Common myeloid progenitor, CD34-positive (primary cell): ENCODE measurements around the gene CCSER2. TPM values are rescaled to one million over a fixed set of nuclear protein-coding genes. Genes with fewer than 3 reads are reported as not detected.
"Not testable (repeated sequence)": the region's sequence is repeated elsewhere in the genome, so short reads cannot be mapped to it uniquely, and the experiment has no call there.

ENCODE experiments used
- CTCF ChIA-PET: fragments of 350-600 bp; sonication (Branson Sonifier 250); formaldehyde crosslinking; loops from one replicate; lab custom pipeline; 2021; ENCODE audit warnings: antibody characterized with exemption; lab: Charles Lee
- POLR2A ChIA-PET: fragments of 350-600 bp; sonication (Branson Sonifier 250); formaldehyde crosslinking; loops from one replicate; lab custom pipeline; 2021; ENCODE audit warnings: antibody characterized with exemption; lab: Charles Lee
- DNase-seq, 3 donors: peaks; one replicate each; pipeline versions ENCODE4 v3.0.0 to v3.0.0-alpha.2; 2013
- H3K27ac ChIP-seq, 2 experiments: 1 replicate in 1 of 2; 2 replicates in 1 of 2; pipeline ENCODE4 v1.7.0; 2013; ENCODE audit warnings: inconsistent platforms in 2 of 2, low read length in 2 of 2, mild to moderate bottlenecking in 2 of 2, low read depth in 1 of 2, moderate library complexity in 1 of 2; ENCODE audit not compliant: severe bottlenecking in 2 of 2, insufficient read depth in 1 of 2, poor library complexity in 1 of 2
- H3K27me3 ChIP-seq, 5 experiments: replicated peaks in 2 of 5; 1 replicate in 3 of 5; 2 replicates in 2 of 5; pipeline versions ENCODE4 v1.6.1 to v1.7.0; 2013; ENCODE audit warnings: low read length in 4 of 5, mild to moderate bottlenecking in 2 of 5, moderate library complexity in 2 of 5, inconsistent platforms in 1 of 5; ENCODE audit not compliant: insufficient read depth in 5 of 5, control insufficient read depth in 4 of 5
- H3K36me3 ChIP-seq, 4 experiments: 1 replicate in 2 of 4; 2 replicates in 2 of 4; pipeline versions ENCODE4 v1.6.1 to v1.7.0; 2013; ENCODE audit warnings: low read length in 3 of 4, control low read depth in 1 of 4, mild to moderate bottlenecking in 1 of 4; ENCODE audit not compliant: control insufficient read depth in 4 of 4, insufficient read depth in 4 of 4
- H3K4me1 ChIP-seq, 4 experiments: 1 replicate in 3 of 4; 2 replicates in 1 of 4; pipeline versions ENCODE4 v1.6.1 to v1.7.1; 2013; ENCODE audit warnings: low read length in 3 of 4, mild to moderate bottlenecking in 3 of 4, control low read depth in 1 of 4, inconsistent platforms in 1 of 4, moderate library complexity in 1 of 4; ENCODE audit not compliant: control insufficient read depth in 4 of 4, insufficient read depth in 4 of 4; ENCODE audit errors: control extremely low read depth in 1 of 4
- H3K4me3 ChIP-seq, 7 experiments: 1 replicate in 4 of 7; 2 replicates in 3 of 7; pipeline versions ENCODE4 v1.5.1 to v1.7.0; 2013; ENCODE audit warnings: mild to moderate bottlenecking in 7 of 7, low read length in 6 of 7, moderate library complexity in 6 of 7, inconsistent platforms in 2 of 7, low read depth in 2 of 7, control low read depth in 1 of 7; ENCODE audit not compliant: insufficient read depth in 4 of 7, control insufficient read depth in 1 of 7; ENCODE audit errors: extremely low read depth in 1 of 7
- H3K9me3 ChIP-seq, 5 experiments: 1 replicate in 4 of 5; 2 replicates in 1 of 5; pipeline versions ENCODE4 v1.6.1 to v1.7.1; 2013; ENCODE audit warnings: low read length in 4 of 5, mild to moderate bottlenecking in 2 of 5, inconsistent platforms in 1 of 5, low read depth in 1 of 5, moderate library complexity in 1 of 5; ENCODE audit not compliant: control insufficient read depth in 4 of 5, insufficient read depth in 2 of 5; ENCODE audit errors: control extremely low read depth in 1 of 5
- WGBS: methylation state at CpG from one replicate; pipeline ENCODE4 v1.1.5; 2013; ENCODE audit not compliant: insufficient coverage; 5-methylcytosine and 5-hydroxymethylcytosine counted together
- polyA plus RNA-seq: library from polyadenylated mRNA; unstranded; fragments of 120-200 nt; gene quantifications from one replicate; pipeline ENCODE4 v1.2.1, GENCODE V29; 2013

The CCSER2 gene
- polyA plus RNA-seq: 12.8 TPM

- no peaks in the 10 kb centered on the region for H3K27me3 ChIP-seq
- CTCF ChIA-PET: interaction anchor here (1.3 to 1.8 kb wide), 2 partner anchors 11 to 24 kb away, joined by 3 to 6 read pairs; no protein-coding TSS in a partner anchor
- peak within 1 kb of the TSS in 1 of 2 experiments; percentile 75 for H3K27ac ChIP-seq
- no peaks in the 10 kb centered on the region for H3K36me3 ChIP-seq
- under 1% methylated on average over 93 of the region's 104 CpGs for WGBS
- no peaks in the 10 kb centered on the region for H3K9me3 ChIP-seq
- H3K4me1 ChIP-seq: peaks cover 7 to 30% (median 14%) of the 10 kb centered on the region in 4 experiments
- POLR2A ChIA-PET: interaction anchor here (0.6 kb wide), 1 partner anchor 18 kb away, joined by 3 read pairs; no protein-coding TSS in a partner anchor
- H3K4me3 ChIP-seq: peak within 1 kb of the TSS; percentile 70 to 89 (median 83)
- DNase-seq: peak; percentile 80 to 83 (median 82)
Measured at GRCh38 chr10:84328418-84329195, at the start of gene CCSER2. TSS of gene CCSER2 (plus strand) at chr10:84328589. CDS start at chr10:84371053, 42,464 bp downstream.

DNA sequence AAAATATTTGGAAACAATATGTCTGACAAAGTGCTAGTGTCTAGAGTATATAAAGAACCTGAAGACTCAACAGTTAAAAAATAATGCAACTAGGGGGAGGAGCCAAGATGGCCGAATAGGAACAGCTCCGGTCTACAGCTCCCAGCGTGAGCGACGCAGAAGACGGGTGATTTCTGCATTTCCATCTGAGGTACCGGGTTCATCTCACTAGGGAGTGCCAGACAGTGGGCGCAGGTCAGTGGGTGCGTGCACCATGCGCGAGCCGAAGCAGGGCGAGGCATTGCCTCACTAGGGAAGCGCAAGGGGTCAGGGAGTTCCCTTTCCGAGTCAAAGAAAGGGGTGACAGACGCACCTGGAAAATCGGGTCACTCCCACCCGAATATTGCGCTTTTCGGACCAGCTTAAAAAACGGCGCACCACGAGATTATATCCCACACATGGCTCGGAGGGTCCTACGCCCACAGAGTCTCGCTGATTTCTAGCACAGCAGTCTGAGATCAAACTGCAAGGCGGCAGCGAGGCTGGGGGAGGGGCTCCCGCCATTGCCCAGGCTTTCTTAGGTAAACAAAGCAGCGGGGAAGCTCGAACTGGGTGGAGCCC is 48.4 kb upstream of the CCSER2 start:
- H3K36me3 ChIP-seq, DNase-seq, H3K4me3 ChIP-seq, H3K27ac ChIP-seq, H3K4me1 ChIP-seq, CTCF ChIA-PET, POLR2A ChIA-PET, H3K27me3 ChIP-seq, H3K9me3 ChIP-seq: not testable (repeated sequence)
- WGBS: 77% methylated on average over 7 of the region's 31 CpGs

DNA sequence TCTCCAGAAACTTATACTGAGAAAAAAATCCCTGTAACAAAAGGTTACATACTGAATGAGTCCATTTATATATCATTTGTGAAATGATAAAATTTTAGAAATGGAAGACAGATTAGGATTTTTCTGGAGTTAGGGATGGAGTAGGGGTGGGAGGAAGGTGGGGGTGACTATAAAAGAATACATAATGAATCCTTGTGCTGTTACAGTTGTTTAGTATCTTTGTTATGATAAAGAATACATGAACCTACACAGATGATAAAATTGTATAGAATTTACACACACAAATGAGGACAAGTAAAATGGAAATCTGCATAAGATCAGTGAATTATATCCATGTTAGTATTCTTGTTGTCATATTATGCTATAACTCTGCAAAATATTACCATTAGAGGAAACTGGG is 41.7 kb upstream of the CCSER2 start:
- ChIA-PET CTCF (interaction anchor here (1.0 kb wide), 1 partner anchor 19 kb away, joined by 3 read pairs; no protein-coding TSS in a partner anchor), POLR2A (no interaction called here)

DNA sequence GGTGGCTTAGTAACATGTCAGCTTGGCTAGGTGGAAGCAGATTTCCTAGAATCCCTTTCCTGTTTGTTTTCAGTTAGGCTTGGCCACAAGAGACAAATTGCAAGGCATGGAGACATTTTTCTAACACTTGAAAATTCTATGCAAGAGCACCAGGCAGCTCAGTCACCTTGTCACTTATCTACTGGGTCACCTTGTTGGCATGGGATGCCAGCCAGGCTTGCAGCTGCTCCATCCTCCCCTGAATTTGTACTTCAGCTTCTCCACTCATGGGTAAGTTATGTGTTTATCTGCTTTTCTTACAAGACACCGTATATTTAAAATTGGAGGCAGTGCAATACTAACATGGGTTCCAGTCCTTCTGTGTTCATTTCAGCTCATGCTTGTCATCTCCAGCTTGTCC is 40.2 kb upstream of the CCSER2 start:
- CTCF ChIA-PET: interaction anchor here (1.2 kb wide), 1 partner anchor 20 kb away, joined by 4 read pairs; no protein-coding TSS in a partner anchor
- WGBS: 100% methylated on average over 1 of the region's 1 CpG
- Histone ChIP-seq H3K27ac (no peak overlapping the region), H3K9me3 (no peaks in the 10 kb centered on the region), H3K27me3 (peaks cover 0 to 2% (median 0%) of the 10 kb centered on the region in 5 experiments), H3K4me3 (no peak overlapping the region), H3K4me1 (peaks cover 0 to under 1% (median 0%) of the 10 kb centered on the region in 4 experiments), H3K36me3 (no peaks in the 10 kb centered on the region)
- no peak for DNase-seq
- POLR2A ChIA-PET: no interaction called here

More for the DNA sequence above, 41.7 kb upstream of the CCSER2 start:
- H3K4me3 ChIP-seq: no peak overlapping the region
- DNase-seq: no peak
- no peaks in the 10 kb centered on the region for H3K9me3 ChIP-seq
- no peaks in the 10 kb centered on the region for H3K36me3 ChIP-seq
- no peak overlapping the region for H3K27ac ChIP-seq
- H3K27me3 ChIP-seq: peaks cover 0 to 2% (median 0%) of the 10 kb centered on the region in 5 experiments
- H3K4me1 ChIP-seq: no peaks in the 10 kb centered on the region

DNA sequence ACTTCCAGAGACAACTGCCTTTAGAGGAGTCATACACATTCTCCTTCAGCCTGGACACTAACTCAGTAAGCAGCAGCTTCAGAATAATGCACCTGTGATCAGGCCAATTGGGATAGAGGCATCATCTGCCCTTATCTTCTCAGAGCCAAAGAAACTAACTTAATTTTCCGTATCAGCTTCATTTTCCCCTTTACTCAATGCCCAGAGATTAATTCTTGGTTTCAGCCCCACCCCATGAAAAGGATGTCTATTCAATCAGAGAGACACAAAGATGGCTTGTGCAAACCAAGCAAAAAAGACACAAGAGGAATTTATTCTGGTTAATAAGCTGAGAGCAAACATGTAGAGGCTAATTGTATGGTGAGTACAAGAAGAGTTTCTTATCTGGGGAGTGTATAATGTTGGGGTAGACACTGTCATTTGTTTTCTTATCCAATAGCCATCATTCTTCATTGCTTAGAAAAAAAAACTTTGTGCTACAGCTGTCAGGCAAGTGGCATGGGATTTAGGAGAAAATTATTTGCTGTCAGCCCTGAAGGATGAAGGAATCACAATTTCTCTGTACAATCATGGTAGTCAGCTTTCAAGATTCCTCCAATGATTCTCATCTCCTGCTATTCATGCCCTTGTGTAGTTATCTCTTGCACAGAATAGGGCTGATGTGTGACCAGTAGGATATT is 38.7 kb upstream of the CCSER2 start:
- Histone ChIP-seq H3K4me1 (peaks cover 0 to 15% (median 11%) of the 10 kb centered on the region in 4 experiments), H3K27me3 (peaks cover 0 to 2% (median 0%) of the 10 kb centered on the region in 5 experiments), H3K36me3 (no peaks in the 10 kb centered on the region), H3K4me3 (no peak overlapping the region), H3K27ac (no peak overlapping the region), H3K9me3 (no peaks in the 10 kb centered on the region)
- CTCF ChIA-PET: no interaction called here
- POLR2A ChIA-PET: no interaction called here
- DNase-seq: no peak
- WGBS: no CpG with 5 or more reads among the region's 1 CpG

DNA sequence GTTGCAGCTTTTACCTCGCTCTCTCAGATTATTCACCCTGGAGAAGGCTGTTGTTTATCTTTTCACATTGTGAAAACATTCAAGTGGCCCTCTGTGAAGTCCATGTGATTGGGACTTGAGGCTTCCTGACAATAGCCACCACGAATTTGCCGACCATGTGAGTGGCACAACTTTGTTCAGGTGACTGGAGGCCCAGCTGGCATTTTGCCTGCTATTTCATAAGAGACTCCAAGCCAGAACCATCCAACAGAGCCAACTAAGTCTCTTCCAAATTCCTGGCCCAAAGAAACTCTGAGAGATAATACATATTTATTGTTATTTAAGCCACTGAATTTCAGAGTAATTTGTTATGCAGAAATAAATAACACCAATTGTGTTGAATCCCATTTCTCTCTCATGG is 38.2 kb upstream of the CCSER2 start:
- Histone ChIP-seq H3K4me3 (no peak overlapping the region), H3K9me3 (no peaks in the 10 kb centered on the region), H3K4me1 (peaks cover 0 to 18% (median 12%) of the 10 kb centered on the region in 4 experiments), H3K36me3 (no peaks in the 10 kb centered on the region), H3K27ac (no peak overlapping the region), H3K27me3 (peaks cover 0 to 2% (median 0%) of the 10 kb centered on the region in 5 experiments)
- POLR2A ChIA-PET: no interaction called here
- 90% methylated on average over 3 of the region's 3 CpGs for WGBS
- CTCF ChIA-PET: interaction anchor here (2.1 kb wide), 1 partner anchor 26 kb away, joined by 5 read pairs; no protein-coding TSS in a partner anchor
- no peak for DNase-seq
